Measurements from ENCODE around the gene CST6. TPM values are rescaled to one million over a fixed set of nuclear protein-coding genes. Genes with fewer than 3 reads are reported as not detected.
"Not testable (repeated sequence)": the region's sequence is repeated elsewhere in the genome, so short reads cannot be mapped to it uniquely, and the experiment has no call there.

CST6 gene
- total RNA-seq, 2 experiments from 2014 or later, result not detected

DNA sequence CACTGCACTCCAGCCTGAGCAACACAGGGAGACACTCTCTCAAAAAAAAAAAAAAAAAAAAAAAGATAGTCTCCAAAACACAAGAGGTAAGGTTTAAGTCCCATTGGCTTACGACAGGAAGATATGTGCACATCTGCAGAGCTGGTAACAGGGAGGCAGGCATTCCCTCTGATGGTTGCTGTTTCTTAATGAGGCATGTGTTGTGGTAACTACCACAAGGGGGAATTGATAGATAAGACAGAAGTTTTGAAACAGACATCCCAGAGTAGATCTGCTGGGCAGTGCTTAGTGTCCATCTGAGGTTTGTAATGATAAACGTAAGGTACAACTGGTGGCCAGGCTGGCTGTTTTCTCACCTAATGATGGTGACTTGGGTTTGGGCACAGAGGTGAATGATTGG, 14.5 kb upstream of the CST6 start:
- CTCF ChIA-PET, result interaction anchor here (1.1 kb wide), 1 partner anchor 217 kb away, joined by 4 read pairs; the partner anchor contains the start of gene AP5B1
- Mint-ChIP-seq H3K36me3 (ENCODE audit: low read depth) (peaks cover 47% of the 10 kb centered on the region), H3K27me3 (no peaks in the 10 kb centered on the region), H3K27ac (no peak overlapping the region), H3K4me3 (no peak overlapping the region), H3K4me1 (peaks cover 24% of the 10 kb centered on the region), H3K9me3 (no peaks in the 10 kb centered on the region)
- POLR2A ChIA-PET, result no interaction called here
- no peak for DNase-seq

DNA sequence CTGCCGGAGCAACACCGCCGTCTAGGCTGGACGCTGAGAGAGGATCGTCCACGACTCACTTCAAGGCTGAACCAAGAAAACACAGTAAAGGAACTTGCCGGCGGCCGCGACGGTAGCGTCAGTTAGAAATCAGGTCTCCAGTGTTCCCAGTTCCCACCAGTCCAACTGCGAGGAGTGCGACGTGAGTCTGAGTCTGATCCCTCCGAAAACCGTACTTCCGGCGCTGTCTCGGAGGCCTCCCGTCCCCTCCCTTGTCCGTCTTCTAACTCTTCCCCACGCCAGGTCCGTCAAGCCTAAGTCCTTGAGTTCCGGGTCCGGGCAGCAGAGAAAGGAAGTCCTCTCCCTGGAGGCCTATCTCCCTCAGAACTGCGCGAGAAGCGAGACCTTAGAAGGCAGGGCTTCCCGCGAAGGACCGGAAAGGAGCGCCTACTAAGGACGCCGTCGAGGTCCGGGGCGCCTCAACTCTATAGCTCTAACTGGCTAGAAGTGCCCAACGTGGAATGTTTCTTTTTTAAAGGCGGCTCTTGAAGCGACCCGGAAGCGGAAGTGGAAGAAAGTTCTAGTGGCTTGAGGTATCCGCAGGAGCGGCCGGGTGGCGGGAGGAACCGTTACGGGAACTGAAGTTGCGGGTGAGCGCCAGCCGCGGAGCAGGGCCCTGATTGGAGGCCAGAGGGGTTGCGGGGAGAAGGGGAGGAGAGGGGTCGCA, 9.7 kb upstream of the CST6 start, which contains the start of the genes BANF1 and EIF1AD:
Gene BANF1 (plus strand): TSS at position 562 of the 706 bp plus-strand sequence. CDS start 748 bp downstream, outside the sequence.
Gene EIF1AD (minus strand): TSS at position 216 of the 706 bp plus-strand sequence. CDS start 1,768 bp downstream, outside the sequence.
- no peaks in the 10 kb centered on the region for H3K9me3 Mint-ChIP-seq
- peaks cover 49% of the 10 kb centered on the region for H3K36me3 Mint-ChIP-seq (ENCODE audit: low read depth)

GRCh38 chr11:66002648-66003225, 9.1 kb upstream of the CST6 start:
- Mint-ChIP-seq H3K4me1 (peaks cover 37% of the 10 kb centered on the region), H3K27me3 (no peaks in the 10 kb centered on the region), H3K27ac (peak overlapping the region; percentile 98), H3K4me3 (peak overlapping the region; percentile 96), H3K36me3 (ENCODE audit: low read depth) (peaks cover 43% of the 10 kb centered on the region), H3K9me3 (no peaks in the 10 kb centered on the region)
- POLR2A ChIA-PET, result interaction anchor here (0.6 to 1.3 kb wide), 2 partner anchors 53 to 143 kb away, joined by 3 read pairs; no protein-coding TSS in a partner anchor
- no peak for DNase-seq
- CTCF ChIA-PET, result interaction anchor here (1.0 to 1.5 kb wide), 6 partner anchors 11 to 223 kb away, joined by 4 to 13 read pairs (median 5); partner anchors contain the start of genes FIBP and MUS81

More for the DNA sequence above, 9.7 kb upstream of the CST6 start, which contains the start of the genes BANF1 and EIF1AD:
- peak within 1 kb of the TSS; percentile 98 for H3K27ac Mint-ChIP-seq
- DNase-seq, result peak; percentile 95
- H3K4me3 Mint-ChIP-seq, result peak within 1 kb of the TSS; percentile 96
- no peaks in the 10 kb centered on the region for H3K27me3 Mint-ChIP-seq
- ChIA-PET POLR2A (interaction anchor here (0.6 to 1.3 kb wide), 2 partner anchors 54 to 143 kb away, joined by 3 read pairs; no protein-coding TSS in a partner anchor), CTCF (interaction anchor here (1.0 to 1.5 kb wide), 6 partner anchors 10 to 222 kb away, joined by 4 to 13 read pairs (median 5); partner anchors contain the start of genes FIBP and MUS81)
- peaks cover 41% of the 10 kb centered on the region for H3K4me1 Mint-ChIP-seq

DNA sequence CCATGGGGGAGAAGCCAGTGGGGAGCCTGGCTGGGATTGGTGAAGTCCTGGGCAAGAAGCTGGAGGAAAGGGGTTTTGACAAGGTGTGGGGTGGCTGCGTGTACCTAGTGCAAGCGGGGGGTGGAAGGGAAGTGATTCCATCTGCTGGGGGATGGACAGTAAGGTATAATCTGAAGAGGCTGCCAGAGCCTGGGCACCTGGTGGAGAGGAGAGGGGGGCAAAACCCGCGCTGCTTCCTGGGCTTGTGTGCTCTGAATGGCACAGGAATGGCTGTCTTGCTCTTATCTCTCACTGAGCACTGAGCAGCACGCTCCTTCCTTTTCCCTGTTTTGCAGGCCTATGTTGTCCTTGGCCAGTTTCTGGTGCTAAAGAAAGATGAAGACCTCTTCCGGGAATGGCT, 8.5 kb upstream of the CST6 start:
- Mint-ChIP-seq H3K4me3 (peak overlapping the region; percentile 96), H3K27me3 (no peaks in the 10 kb centered on the region), H3K4me1 (peaks cover 36% of the 10 kb centered on the region), H3K36me3 (ENCODE audit: low read depth) (peaks cover 38% of the 10 kb centered on the region), H3K27ac (peak overlapping the region; percentile 98), H3K9me3 (no peaks in the 10 kb centered on the region)
- CTCF ChIA-PET, result interaction anchor here (1.1 to 1.5 kb wide), 6 partner anchors 11 to 223 kb away, joined by 3 to 13 read pairs (median 5); partner anchors contain the start of genes CCDC85B, FIBP and MUS81
- POLR2A ChIA-PET, result no interaction called here
- no peak for DNase-seq

GRCh38 chr11:66004186-66004585, 7.6 kb upstream of the CST6 start:
- peaks cover 29% of the 10 kb centered on the region for H3K36me3 Mint-ChIP-seq (ENCODE audit: low read depth)

DNA sequence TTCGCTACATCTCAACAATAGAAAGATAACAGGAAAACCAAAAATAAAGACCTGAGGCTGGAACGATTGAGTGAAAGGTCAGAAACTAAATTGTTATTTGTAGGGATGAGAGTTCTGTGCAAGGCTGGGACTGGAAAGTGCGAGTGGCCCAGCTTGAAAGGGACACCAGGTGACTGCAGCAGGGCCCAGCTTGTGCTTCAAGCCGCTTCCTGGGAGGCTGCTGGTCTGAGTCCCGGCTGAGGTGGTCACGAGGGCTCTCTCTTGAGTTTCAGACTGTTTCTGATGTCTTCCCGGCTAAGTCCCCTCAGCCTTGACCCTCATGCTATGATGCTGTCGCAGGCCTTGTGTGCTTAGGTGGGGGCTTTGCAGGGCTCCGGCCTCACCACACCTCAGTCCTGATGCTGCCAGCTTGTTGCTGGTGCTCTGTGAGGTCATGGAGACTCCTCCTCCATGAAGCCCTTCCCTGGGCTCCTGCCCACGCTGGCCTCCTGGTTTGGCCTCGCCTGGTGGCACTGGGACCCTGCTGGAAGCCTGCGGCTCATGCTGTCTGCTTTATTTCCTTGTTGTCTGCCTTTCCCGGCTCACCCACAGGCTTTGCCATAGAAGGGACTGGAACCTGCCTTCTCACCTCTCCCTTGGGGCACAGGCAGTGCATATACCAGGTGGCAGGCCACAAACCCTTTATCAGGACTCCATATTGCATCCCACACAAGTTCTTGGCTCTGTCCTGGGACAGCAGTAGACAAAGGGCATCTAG, 5.5 kb upstream of the CST6 start:
- Mint-ChIP-seq H3K27ac (no peak overlapping the region), H3K36me3 (ENCODE audit: low read depth) (peaks cover 18% of the 10 kb centered on the region), H3K4me1 (peaks cover 17% of the 10 kb centered on the region), H3K27me3 (peaks cover 12% of the 10 kb centered on the region), H3K9me3 (no peaks in the 10 kb centered on the region), H3K4me3 (no peak overlapping the region)
- ChIA-PET POLR2A (no interaction called here), CTCF (interaction anchor here (0.6 kb wide), 1 partner anchor 207 kb away, joined by 3 read pairs; no protein-coding TSS in a partner anchor)
- no peak for DNase-seq

More at GRCh38 chr11:66004186-66004585, 7.6 kb upstream of the CST6 start:
- CTCF ChIA-PET, result interaction anchor here (0.8 to 1.2 kb wide), 3 partner anchors 114 to 187 kb away, joined by 3 read pairs; partner anchors contain the start of genes CCDC85B and FIBP
- Mint-ChIP-seq H3K4me1 (peaks cover 35% of the 10 kb centered on the region), H3K27me3 (no peaks in the 10 kb centered on the region), H3K9me3 (no peaks in the 10 kb centered on the region), H3K27ac (no peak overlapping the region), H3K4me3 (peak overlapping the region; percentile 96)
- POLR2A ChIA-PET, result no interaction called here
- no peak for DNase-seq

GRCh38 chr11:66006891-66007176, 5.0 kb upstream of the CST6 start:
- ChIA-PET POLR2A (no interaction called here), CTCF (interaction anchor here (1.0 to 2.0 kb wide), 2 partner anchors 16 to 122 kb away, joined by 5 to 6 read pairs; no protein-coding TSS in a partner anchor)
- Mint-ChIP-seq H3K27me3 (peaks cover 14% of the 10 kb centered on the region), H3K9me3 (no peaks in the 10 kb centered on the region), H3K36me3 (ENCODE audit: low read depth) (peaks cover 15% of the 10 kb centered on the region), H3K27ac (no peak overlapping the region), H3K4me3 (no peak overlapping the region), H3K4me1 (peaks cover 17% of the 10 kb centered on the region)
- DNase-seq, result no peak

- peaks cover 17% of the 10 kb centered on the region for H3K4me1 Mint-ChIP-seq
- no peak for DNase-seq
- CTCF ChIA-PET, result interaction anchor here (1.0 to 2.0 kb wide), 2 partner anchors 15 to 123 kb away, joined by 5 to 6 read pairs; no protein-coding TSS in a partner anchor
- no peaks in the 10 kb centered on the region for H3K9me3 Mint-ChIP-seq
- no peak overlapping the region for H3K27ac Mint-ChIP-seq
- H3K36me3 Mint-ChIP-seq (ENCODE audit: low read depth), result peaks cover 13% of the 10 kb centered on the region
- H3K4me3 Mint-ChIP-seq, result no peak overlapping the region
- POLR2A ChIA-PET, result no interaction called here
- H3K27me3 Mint-ChIP-seq, result peaks cover 18% of the 10 kb centered on the region
Measured at GRCh38 chr11:66007201-66007634, 4.6 kb upstream of the CST6 start.

GRCh38 chr11:66008095-66008467, 3.7 kb upstream of the CST6 start:
- Mint-ChIP-seq H3K36me3 (ENCODE audit: low read depth) (peaks cover 7% of the 10 kb centered on the region), H3K27ac (no peak overlapping the region), H3K9me3 (no peaks in the 10 kb centered on the region), H3K4me1 (peaks cover 12% of the 10 kb centered on the region), H3K27me3 (peaks cover 24% of the 10 kb centered on the region), H3K4me3 (no peak overlapping the region)
- ChIA-PET POLR2A (no interaction called here), CTCF (interaction anchor here (0.6 to 2.0 kb wide), 6 partner anchors 14 to 439 kb away, joined by 3 to 5 read pairs (median 4); partner anchors contain the start of gene KAT5)
- no peak for DNase-seq

GRCh38 chr11:66008468-66009101, 3.2 kb upstream of the CST6 start:
- Mint-ChIP-seq H3K36me3 (ENCODE audit: low read depth) (peaks cover 7% of the 10 kb centered on the region), H3K4me1 (peaks cover 7% of the 10 kb centered on the region), H3K4me3 (no peak overlapping the region), H3K27ac (no peak overlapping the region), H3K27me3 (peaks cover 28% of the 10 kb centered on the region), H3K9me3 (no peaks in the 10 kb centered on the region)
- ChIA-PET POLR2A (no interaction called here), CTCF (interaction anchor here (0.6 to 2.0 kb wide), 7 partner anchors 14 to 439 kb away, joined by 3 to 5 read pairs (median 4); partner anchors contain the start of gene KAT5)
- DNase-seq, result no peak

GRCh38 chr11:66010036-66010435, 1.8 kb upstream of the CST6 start:
- CTCF ChIA-PET, result interaction anchor here (1.0 kb wide), 1 partner anchor 37 kb away, joined by 3 read pairs; no protein-coding TSS in a partner anchor
- peaks cover 28% of the 10 kb centered on the region for H3K27me3 Mint-ChIP-seq
- H3K4me1 Mint-ChIP-seq; DNase-seq; H3K36me3 Mint-ChIP-seq (ENCODE audit: low read depth); H3K4me3 Mint-ChIP-seq; H3K9me3 Mint-ChIP-seq; H3K27ac Mint-ChIP-seq; POLR2A ChIA-PET: not testable (repeated sequence)

Data from activated CD4-positive, alpha-beta T cell treated with anti-CD3 and anti-CD28 coated beads, Interleukin-2, amount 10 ng/mL, durations not matched to agents 7 days and 5 days (primary cell).